ENCODE measurements around the gene PAX5. TPM values are rescaled to one million over a fixed set of nuclear protein-coding genes. Genes with fewer than 3 reads are reported as not detected.
A peak's percentile ranks its signal among the peaks of the same experiment; 100 is the strongest.

Gene PAX5
- total RNA-seq, 1 experiment from 2014 or later: 6.6 TPM

DNA sequence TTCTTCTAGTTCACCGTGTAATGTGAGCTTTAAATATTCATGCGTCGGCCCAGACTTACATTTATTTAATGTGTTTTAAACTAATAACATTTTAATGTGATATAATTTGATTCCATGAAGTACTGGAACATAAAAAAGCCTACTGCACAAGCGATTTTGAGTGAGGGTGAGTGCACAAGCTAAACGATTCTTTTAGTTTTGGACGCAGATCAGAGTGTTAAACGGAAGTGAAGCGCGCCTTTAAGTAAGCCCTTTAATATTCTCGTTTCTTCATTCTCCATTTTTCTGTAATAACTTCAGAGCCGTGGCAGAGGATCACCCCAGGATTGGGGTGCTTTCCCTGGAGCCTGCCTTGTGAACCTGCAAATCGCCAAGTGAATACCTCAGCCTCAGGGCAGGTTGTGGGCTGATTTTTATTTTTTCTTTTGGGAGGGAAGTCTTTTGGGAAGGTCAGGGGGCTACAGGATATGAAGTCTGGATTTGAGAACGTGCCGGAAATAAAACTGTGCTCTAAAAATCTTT lies 4.9 kb upstream of the PAX5 start:
- no peak for TF ChIP-seq MXD4 (CRISPR knock-in tag; IDR thresholded peaks at IDR 0.05; ENCODE audit: borderline replicate concordance)
- TF ChIP-seq, protein P1, sequence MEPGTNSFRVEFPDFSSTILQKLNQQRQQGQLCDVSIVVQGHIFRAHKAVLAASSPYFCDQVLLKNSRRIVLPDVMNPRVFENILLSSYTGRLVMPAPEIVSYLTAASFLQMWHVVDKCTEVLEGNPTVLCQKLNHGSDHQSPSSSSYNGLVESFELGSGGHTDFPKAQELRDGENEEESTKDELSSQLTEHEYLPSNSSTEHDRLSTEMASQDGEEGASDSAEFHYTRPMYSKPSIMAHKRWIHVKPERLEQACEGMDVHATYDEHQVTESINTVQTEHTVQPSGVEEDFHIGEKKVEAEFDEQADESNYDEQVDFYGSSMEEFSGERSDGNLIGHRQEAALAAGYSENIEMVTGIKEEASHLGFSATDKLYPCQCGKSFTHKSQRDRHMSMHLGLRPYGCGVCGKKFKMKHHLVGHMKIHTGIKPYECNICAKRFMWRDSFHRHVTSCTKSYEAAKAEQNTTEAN (CRISPR knock-in tag; IDR thresholded peaks at IDR 0.05): no peak
- TF ChIP-seq GABPB1 (CRISPR knock-in tag; IDR thresholded peaks at IDR 0.05): no peak
- TF ChIP-seq RELA (CRISPR knock-in tag; IDR thresholded peaks at IDR 0.05; ENCODE audit: borderline replicate concordance): no peak
- TF ChIP-seq NFE2L1 (CRISPR knock-in tag; IDR thresholded peaks at IDR 0.05): no peak
- TF ChIP-seq, protein P2, sequence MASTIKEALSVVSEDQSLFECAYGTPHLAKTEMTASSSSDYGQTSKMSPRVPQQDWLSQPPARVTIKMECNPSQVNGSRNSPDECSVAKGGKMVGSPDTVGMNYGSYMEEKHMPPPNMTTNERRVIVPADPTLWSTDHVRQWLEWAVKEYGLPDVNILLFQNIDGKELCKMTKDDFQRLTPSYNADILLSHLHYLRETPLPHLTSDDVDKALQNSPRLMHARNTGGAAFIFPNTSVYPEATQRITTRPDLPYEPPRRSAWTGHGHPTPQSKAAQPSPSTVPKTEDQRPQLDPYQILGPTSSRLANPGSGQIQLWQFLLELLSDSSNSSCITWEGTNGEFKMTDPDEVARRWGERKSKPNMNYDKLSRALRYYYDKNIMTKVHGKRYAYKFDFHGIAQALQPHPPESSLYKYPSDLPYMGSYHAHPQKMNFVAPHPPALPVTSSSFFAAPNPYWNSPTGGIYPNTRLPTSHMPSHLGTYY (CRISPR knock-in tag; IDR thresholded peaks at IDR 0.05): no peak
- TF ChIP-seq, protein P3, sequence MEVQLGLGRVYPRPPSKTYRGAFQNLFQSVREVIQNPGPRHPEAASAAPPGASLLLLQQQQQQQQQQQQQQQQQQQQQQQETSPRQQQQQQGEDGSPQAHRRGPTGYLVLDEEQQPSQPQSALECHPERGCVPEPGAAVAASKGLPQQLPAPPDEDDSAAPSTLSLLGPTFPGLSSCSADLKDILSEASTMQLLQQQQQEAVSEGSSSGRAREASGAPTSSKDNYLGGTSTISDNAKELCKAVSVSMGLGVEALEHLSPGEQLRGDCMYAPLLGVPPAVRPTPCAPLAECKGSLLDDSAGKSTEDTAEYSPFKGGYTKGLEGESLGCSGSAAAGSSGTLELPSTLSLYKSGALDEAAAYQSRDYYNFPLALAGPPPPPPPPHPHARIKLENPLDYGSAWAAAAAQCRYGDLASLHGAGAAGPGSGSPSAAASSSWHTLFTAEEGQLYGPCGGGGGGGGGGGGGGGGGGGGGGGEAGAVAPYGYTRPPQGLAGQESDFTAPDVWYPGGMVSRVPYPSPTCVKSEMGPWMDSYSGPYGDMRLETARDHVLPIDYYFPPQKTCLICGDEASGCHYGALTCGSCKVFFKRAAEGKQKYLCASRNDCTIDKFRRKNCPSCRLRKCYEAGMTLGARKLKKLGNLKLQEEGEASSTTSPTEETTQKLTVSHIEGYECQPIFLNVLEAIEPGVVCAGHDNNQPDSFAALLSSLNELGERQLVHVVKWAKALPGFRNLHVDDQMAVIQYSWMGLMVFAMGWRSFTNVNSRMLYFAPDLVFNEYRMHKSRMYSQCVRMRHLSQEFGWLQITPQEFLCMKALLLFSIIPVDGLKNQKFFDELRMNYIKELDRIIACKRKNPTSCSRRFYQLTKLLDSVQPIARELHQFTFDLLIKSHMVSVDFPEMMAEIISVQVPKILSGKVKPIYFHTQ (CRISPR knock-in tag; IDR thresholded peaks at IDR 0.05): no peak
- TF ChIP-seq OVOL2 (CRISPR knock-in tag; IDR thresholded peaks at IDR 0.05; ENCODE audit: borderline replicate concordance): no peak
- TF ChIP-seq, protein P4, sequence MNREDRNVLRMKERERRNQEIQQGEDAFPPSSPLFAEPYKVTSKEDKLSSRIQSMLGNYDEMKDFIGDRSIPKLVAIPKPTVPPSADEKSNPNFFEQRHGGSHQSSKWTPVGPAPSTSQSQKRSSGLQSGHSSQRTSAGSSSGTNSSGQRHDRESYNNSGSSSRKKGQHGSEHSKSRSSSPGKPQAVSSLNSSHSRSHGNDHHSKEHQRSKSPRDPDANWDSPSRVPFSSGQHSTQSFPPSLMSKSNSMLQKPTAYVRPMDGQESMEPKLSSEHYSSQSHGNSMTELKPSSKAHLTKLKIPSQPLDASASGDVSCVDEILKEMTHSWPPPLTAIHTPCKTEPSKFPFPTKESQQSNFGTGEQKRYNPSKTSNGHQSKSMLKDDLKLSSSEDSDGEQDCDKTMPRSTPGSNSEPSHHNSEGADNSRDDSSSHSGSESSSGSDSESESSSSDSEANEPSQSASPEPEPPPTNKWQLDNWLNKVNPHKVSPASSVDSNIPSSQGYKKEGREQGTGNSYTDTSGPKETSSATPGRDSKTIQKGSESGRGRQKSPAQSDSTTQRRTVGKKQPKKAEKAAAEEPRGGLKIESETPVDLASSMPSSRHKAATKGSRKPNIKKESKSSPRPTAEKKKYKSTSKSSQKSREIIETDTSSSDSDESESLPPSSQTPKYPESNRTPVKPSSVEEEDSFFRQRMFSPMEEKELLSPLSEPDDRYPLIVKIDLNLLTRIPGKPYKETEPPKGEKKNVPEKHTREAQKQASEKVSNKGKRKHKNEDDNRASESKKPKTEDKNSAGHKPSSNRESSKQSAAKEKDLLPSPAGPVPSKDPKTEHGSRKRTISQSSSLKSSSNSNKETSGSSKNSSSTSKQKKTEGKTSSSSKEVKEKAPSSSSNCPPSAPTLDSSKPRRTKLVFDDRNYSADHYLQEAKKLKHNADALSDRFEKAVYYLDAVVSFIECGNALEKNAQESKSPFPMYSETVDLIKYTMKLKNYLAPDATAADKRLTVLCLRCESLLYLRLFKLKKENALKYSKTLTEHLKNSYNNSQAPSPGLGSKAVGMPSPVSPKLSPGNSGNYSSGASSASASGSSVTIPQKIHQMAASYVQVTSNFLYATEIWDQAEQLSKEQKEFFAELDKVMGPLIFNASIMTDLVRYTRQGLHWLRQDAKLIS (CRISPR knock-in tag; IDR thresholded peaks at IDR 0.05; ENCODE audit: borderline replicate concordance): no peak
- TF ChIP-seq ATF1 (CRISPR knock-in tag; IDR thresholded peaks at IDR 0.05): no peak
- TF ChIP-seq, protein P5, sequence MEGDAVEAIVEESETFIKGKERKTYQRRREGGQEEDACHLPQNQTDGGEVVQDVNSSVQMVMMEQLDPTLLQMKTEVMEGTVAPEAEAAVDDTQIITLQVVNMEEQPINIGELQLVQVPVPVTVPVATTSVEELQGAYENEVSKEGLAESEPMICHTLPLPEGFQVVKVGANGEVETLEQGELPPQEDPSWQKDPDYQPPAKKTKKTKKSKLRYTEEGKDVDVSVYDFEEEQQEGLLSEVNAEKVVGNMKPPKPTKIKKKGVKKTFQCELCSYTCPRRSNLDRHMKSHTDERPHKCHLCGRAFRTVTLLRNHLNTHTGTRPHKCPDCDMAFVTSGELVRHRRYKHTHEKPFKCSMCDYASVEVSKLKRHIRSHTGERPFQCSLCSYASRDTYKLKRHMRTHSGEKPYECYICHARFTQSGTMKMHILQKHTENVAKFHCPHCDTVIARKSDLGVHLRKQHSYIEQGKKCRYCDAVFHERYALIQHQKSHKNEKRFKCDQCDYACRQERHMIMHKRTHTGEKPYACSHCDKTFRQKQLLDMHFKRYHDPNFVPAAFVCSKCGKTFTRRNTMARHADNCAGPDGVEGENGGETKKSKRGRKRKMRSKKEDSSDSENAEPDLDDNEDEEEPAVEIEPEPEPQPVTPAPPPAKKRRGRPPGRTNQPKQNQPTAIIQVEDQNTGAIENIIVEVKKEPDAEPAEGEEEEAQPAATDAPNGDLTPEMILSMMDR (IDR thresholded peaks at IDR 0.05): no peak
- TF ChIP-seq ELF4 (CRISPR knock-in tag; IDR thresholded peaks at IDR 0.05; ENCODE audit: low read depth): no peak
- no peak for ATAC-seq
- H3K4me3 Mint-ChIP-seq: no peak overlapping the region

DNA sequence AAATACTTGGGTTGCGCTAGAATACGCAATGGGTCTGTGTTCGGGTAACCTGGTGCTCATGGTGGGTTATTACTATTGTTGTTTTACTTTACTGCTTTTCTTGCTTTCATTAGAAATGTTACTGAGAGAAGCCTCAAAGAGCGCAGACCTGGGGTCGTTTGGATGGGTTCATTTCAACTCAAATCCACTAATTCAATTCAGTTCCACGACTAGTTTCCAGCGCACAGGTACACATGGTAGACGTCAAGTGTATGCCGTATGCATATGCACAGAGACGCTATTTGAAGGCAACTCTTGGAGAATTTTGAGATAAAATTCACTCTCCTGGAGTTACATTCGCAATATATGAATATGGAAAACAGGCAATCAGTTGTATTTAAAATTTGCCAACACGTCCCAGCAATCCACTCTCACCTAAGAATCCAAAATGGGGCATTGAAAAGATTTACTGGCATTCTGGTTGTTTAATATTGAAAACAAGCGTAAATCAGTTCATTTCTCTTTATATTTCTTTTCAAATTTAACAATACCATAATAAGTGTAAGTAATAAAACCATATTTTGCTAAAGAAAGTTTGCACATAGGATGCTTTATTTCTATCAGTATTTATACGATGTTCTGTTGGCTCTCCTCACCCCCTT lies 4.4 kb upstream of the PAX5 start:
- no peak for DNase-seq (ENCODE audit: low spot score)
- Mint-ChIP-seq H3K36me3 (no peaks in the 10 kb centered on the region), H3K27me3 (ENCODE audit: low read depth) (peaks cover 88% of the 10 kb centered on the region), H3K4me1 (peaks cover 46% of the 10 kb centered on the region), H3K9me3 (no peaks in the 10 kb centered on the region), H3K27ac (no peak overlapping the region), H3K4me3 (peak overlapping the region; percentile 74)
- ATAC-seq: no peak
- CTCF ChIA-PET: interaction anchor here (0.9 to 2.2 kb wide), 5 partner anchors 10 to 373 kb away, joined by 4 to 15 read pairs (median 5); no protein-coding TSS in a partner anchor
- POLR2A ChIA-PET: no interaction called here
- TF ChIP-seq, protein P6, sequence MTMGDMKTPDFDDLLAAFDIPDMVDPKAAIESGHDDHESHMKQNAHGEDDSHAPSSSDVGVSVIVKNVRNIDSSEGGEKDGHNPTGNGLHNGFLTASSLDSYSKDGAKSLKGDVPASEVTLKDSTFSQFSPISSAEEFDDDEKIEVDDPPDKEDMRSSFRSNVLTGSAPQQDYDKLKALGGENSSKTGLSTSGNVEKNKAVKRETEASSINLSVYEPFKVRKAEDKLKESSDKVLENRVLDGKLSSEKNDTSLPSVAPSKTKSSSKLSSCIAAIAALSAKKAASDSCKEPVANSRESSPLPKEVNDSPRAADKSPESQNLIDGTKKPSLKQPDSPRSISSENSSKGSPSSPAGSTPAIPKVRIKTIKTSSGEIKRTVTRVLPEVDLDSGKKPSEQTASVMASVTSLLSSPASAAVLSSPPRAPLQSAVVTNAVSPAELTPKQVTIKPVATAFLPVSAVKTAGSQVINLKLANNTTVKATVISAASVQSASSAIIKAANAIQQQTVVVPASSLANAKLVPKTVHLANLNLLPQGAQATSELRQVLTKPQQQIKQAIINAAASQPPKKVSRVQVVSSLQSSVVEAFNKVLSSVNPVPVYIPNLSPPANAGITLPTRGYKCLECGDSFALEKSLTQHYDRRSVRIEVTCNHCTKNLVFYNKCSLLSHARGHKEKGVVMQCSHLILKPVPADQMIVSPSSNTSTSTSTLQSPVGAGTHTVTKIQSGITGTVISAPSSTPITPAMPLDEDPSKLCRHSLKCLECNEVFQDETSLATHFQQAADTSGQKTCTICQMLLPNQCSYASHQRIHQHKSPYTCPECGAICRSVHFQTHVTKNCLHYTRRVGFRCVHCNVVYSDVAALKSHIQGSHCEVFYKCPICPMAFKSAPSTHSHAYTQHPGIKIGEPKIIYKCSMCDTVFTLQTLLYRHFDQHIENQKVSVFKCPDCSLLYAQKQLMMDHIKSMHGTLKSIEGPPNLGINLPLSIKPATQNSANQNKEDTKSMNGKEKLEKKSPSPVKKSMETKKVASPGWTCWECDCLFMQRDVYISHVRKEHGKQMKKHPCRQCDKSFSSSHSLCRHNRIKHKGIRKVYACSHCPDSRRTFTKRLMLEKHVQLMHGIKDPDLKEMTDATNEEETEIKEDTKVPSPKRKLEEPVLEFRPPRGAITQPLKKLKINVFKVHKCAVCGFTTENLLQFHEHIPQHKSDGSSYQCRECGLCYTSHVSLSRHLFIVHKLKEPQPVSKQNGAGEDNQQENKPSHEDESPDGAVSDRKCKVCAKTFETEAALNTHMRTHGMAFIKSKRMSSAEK (CRISPR knock-in tag; IDR thresholded peaks at IDR 0.05; ENCODE audit: borderline replicate concordance): no peak
- TF ChIP-seq SMAD3 (CRISPR knock-in tag; IDR thresholded peaks at IDR 0.05; ENCODE audit: borderline replicate concordance) (no peak), FOXJ3 (CRISPR knock-in tag; IDR thresholded peaks at IDR 0.05; ENCODE audit: borderline replicate concordance) (no peak), NR2C2 (CRISPR knock-in tag; IDR thresholded peaks at IDR 0.05) (no peak), ELF4 (CRISPR knock-in tag; IDR thresholded peaks at IDR 0.05; ENCODE audit: low read depth) (no peak), ZNF138 (CRISPR knock-in tag; conservative IDR thresholded peaks at IDR 0.05) (no peak)

More for the DNA sequence above, 4.9 kb upstream of the PAX5 start:
- CTCF ChIA-PET: interaction anchor here (0.9 kb wide), 1 partner anchor 42 kb away, joined by 4 read pairs; no protein-coding TSS in a partner anchor
- Mint-ChIP-seq H3K36me3 (no peaks in the 10 kb centered on the region), H3K9me3 (no peaks in the 10 kb centered on the region), H3K27me3 (ENCODE audit: low read depth) (peaks cover 82% of the 10 kb centered on the region), H3K27ac (no peak overlapping the region), H3K4me1 (peaks cover 42% of the 10 kb centered on the region)
- no peak for DNase-seq (ENCODE audit: low spot score)
- POLR2A ChIA-PET: interaction anchor here (1.0 kb wide), 1 partner anchor 13 kb away, joined by 3 read pairs; no protein-coding TSS in a partner anchor

Measured in WTC11 (cell line).